Nephron (organoid): ENCODE results near the gene SIGLEC15.

Experiments used
- H3K27ac Mint-ChIP-seq, 3 experiments: 2 replicates each; pipeline ENCODE4 v1.8.0; 2020; ENCODE audit warnings: mixed read lengths in 3 of 3, mild to moderate bottlenecking in 2 of 3, moderate library complexity in 1 of 3
- H3K27me3 Mint-ChIP-seq: 2 replicates; pipeline ENCODE4 v1.8.0; 2021; ENCODE audit warnings: low read depth, mild to moderate bottlenecking, moderate library complexity, mixed read lengths
- H3K36me3 Mint-ChIP-seq: 2 replicates; pipeline ENCODE4 v1.8.0; 2020; ENCODE audit warnings: low read depth, mixed read lengths
- H3K4me1 Mint-ChIP-seq: 2 replicates; pipeline ENCODE4 v1.8.0; 2020; ENCODE audit warnings: mixed read lengths
- H3K4me3 Mint-ChIP-seq, 3 experiments: 2 replicates each; pipeline ENCODE4 v1.8.0; 2020; ENCODE audit warnings: mild to moderate bottlenecking in 3 of 3, mixed read lengths in 3 of 3, moderate library complexity in 2 of 3
- H3K9me3 Mint-ChIP-seq: 2 replicates; pipeline ENCODE4 v1.8.0; 2020; ENCODE audit warnings: mixed read lengths
- CTCF ChIP-seq, 3 experiments: fragments of 200-600 bp; sonication (generic); IDR thresholded peaks; one replicate each; pipeline ENCODE4 v1.5.0; 2021; ENCODE audit warnings: antibody characterized with exemption in 3 of 3; ENCODE audit not compliant: unreplicated experiment in 3 of 3

SIGLEC15 gene

GRCh38 chr18:45792506-45793263 is 32.8 kb upstream of the SIGLEC15 start:
- no peak for TF ChIP-seq CTCF (IDR thresholded peaks at IDR 0.05; ENCODE audit: unreplicated experiment in 3 of 3)
- Mint-ChIP-seq H3K27me3 (no peaks in the 10 kb centered on the region), H3K4me1 (no peaks in the 10 kb centered on the region), H3K4me3 (no peak overlapping the region), H3K36me3 (no peaks in the 10 kb centered on the region), H3K9me3 (peaks cover 6% of the 10 kb centered on the region), H3K27ac (no peak overlapping the region)

GRCh38 chr18:45793264-45793965 is 32.1 kb upstream of the SIGLEC15 start:
- TF ChIP-seq CTCF (IDR thresholded peaks at IDR 0.05; ENCODE audit: unreplicated experiment in 3 of 3), result no peak

GRCh38 chr18:45801416-45802004 is 24.0 kb upstream of the SIGLEC15 start:
- Mint-ChIP-seq H3K4me3 (no peak overlapping the region), H3K36me3 (peaks cover 20% of the 10 kb centered on the region), H3K27ac (no peak overlapping the region), H3K4me1 (peaks cover 4% of the 10 kb centered on the region), H3K9me3 (peaks cover 50% of the 10 kb centered on the region), H3K27me3 (no peaks in the 10 kb centered on the region)
- no peak for TF ChIP-seq CTCF (IDR thresholded peaks at IDR 0.05; ENCODE audit: unreplicated experiment in 3 of 3)

More at GRCh38 chr18:45793264-45793965, 32.1 kb upstream of the SIGLEC15 start:
- no peaks in the 10 kb centered on the region for H3K27me3 Mint-ChIP-seq
- H3K9me3 Mint-ChIP-seq, result peaks cover 10% of the 10 kb centered on the region
- no peak overlapping the region for H3K27ac Mint-ChIP-seq
- no peaks in the 10 kb centered on the region for H3K4me1 Mint-ChIP-seq
- H3K36me3 Mint-ChIP-seq, result no peaks in the 10 kb centered on the region
- no peak overlapping the region for H3K4me3 Mint-ChIP-seq

- no peak for TF ChIP-seq CTCF (IDR thresholded peaks at IDR 0.05; ENCODE audit: unreplicated experiment in 3 of 3)
- H3K4me1 Mint-ChIP-seq, result peaks cover 7% of the 10 kb centered on the region
- H3K27ac Mint-ChIP-seq, result no peak overlapping the region
- peaks cover 54% of the 10 kb centered on the region for H3K9me3 Mint-ChIP-seq
- no peaks in the 10 kb centered on the region for H3K27me3 Mint-ChIP-seq
- H3K36me3 Mint-ChIP-seq, result peaks cover 20% of the 10 kb centered on the region
- no peak overlapping the region for H3K4me3 Mint-ChIP-seq
Observed at GRCh38 chr18:45802814-45803492, 22.5 kb upstream of the SIGLEC15 start.

GRCh38 chr18:45805551-45805950 is 19.9 kb upstream of the SIGLEC15 start:
- Mint-ChIP-seq H3K4me3 (no peak overlapping the region), H3K27ac (no peak overlapping the region), H3K9me3 (peaks cover 59% of the 10 kb centered on the region), H3K27me3 (no peaks in the 10 kb centered on the region), H3K4me1 (peaks cover 7% of the 10 kb centered on the region), H3K36me3 (peaks cover 16% of the 10 kb centered on the region)
- TF ChIP-seq CTCF (IDR thresholded peaks at IDR 0.05; ENCODE audit: unreplicated experiment in 3 of 3), result no peak
